CD4-positive, alpha-beta T cell (primary cell): ENCODE data around the gene MAML2. TPM values are rescaled to one million over a fixed set of nuclear protein-coding genes. Genes with fewer than 3 reads are reported as not detected.

ENCODE experiments used
- ATAC-seq: fragments of 200-7000 bp; cut with Tn5 transposase; one replicate; pipeline ENCODE4 v1.10.0; 2022; ENCODE audit warnings: mild to moderate bottlenecking; ENCODE audit not compliant: poor library complexity
- CTCF ChIA-PET: fragments of 350-600 bp; sonication (Branson Sonifier 250); formaldehyde crosslinking; loops from one replicate; lab custom pipeline; 2021; ENCODE audit warnings: antibody characterized with exemption, inconsistent platforms; lab: Charles Lee
- POLR2A ChIA-PET: fragments of 350-600 bp; sonication (Branson Sonifier 250); formaldehyde crosslinking; loops from one replicate; lab custom pipeline; 2021; ENCODE audit warnings: antibody characterized with exemption, inconsistent platforms; lab: Charles Lee
- DNase-seq, 14 experiments: peaks; one replicate each; pipeline ENCODE4 v3.0.0-alpha.2; 2013 to 2020; ENCODE audit warnings: mixed read lengths in 2 of 14
- H3K27ac ChIP-seq, 2 donors: one replicate each; pipeline versions ENCODE4 v1.5.1 to v1.7.0; 2013; ENCODE audit warnings: low read length in 2 of 2, low read depth in 1 of 2, mild to moderate bottlenecking in 1 of 2
- H3K27me3 ChIP-seq, 2 experiments: 1 replicate in 1 of 2; 2 replicates in 1 of 2; pipeline versions ENCODE4 v1.6.1 to v1.7.0; 2013; ENCODE audit warnings: low read length in 2 of 2, control low read depth in 1 of 2, mild to moderate bottlenecking in 1 of 2, moderate library complexity in 1 of 2; ENCODE audit not compliant: insufficient read depth in 2 of 2, control insufficient read depth in 1 of 2
- H3K36me3 ChIP-seq: one replicate; pipeline ENCODE4 v1.6.1; 2013; ENCODE audit warnings: low read length, control low read depth; ENCODE audit not compliant: insufficient read depth
- H3K4me1 ChIP-seq: one replicate; pipeline ENCODE4 v1.6.1; 2013; ENCODE audit warnings: low read length, control low read depth; ENCODE audit not compliant: insufficient read depth
- H3K4me3 ChIP-seq: one replicate; pipeline ENCODE4 v1.5.1; 2013; ENCODE audit warnings: mild to moderate bottlenecking, low read length, moderate library complexity
- H3K9me3 ChIP-seq, 2 experiments: 1 replicate in 1 of 2; 2 replicates in 1 of 2; pipeline versions ENCODE4 v1.6.1 to v1.7.0; 2013; ENCODE audit warnings: low read length in 2 of 2, mild to moderate bottlenecking in 2 of 2, control low read depth in 1 of 2, moderate library complexity in 1 of 2; ENCODE audit not compliant: control insufficient read depth in 1 of 2, insufficient read depth in 1 of 2
- H3K27ac Mint-ChIP-seq: one replicate; pipeline ENCODE4 v1.8.0; 2020; ENCODE audit warnings: mixed read lengths
- H3K27me3 Mint-ChIP-seq: one replicate; pipeline ENCODE4 v1.8.0; 2021; ENCODE audit warnings: mixed read lengths
- H3K36me3 Mint-ChIP-seq: one replicate; pipeline ENCODE4 v1.8.0; 2021; ENCODE audit warnings: low read depth, mixed read lengths
- H3K4me1 Mint-ChIP-seq: one replicate; pipeline ENCODE4 v1.8.0; 2021; ENCODE audit warnings: low read depth, mixed read lengths
- H3K4me3 Mint-ChIP-seq: one replicate; pipeline ENCODE4 v1.8.0; 2020; ENCODE audit warnings: mild to moderate bottlenecking, mixed read lengths
- H3K9me3 Mint-ChIP-seq: one replicate; pipeline ENCODE4 v1.8.0; 2020; ENCODE audit warnings: mixed read lengths
- intact Hi-C, 2 experiments: fragments of 100-400 bp; cut with DNase I in 1 of 2; cut with micrococcal nuclease in 1 of 2; formaldehyde crosslinking; loops; one replicate each; pipeline versions ENCODE4 v1.15.1 to v1.9.0; 2023 to 2025; cut with DNase I, micrococcal nuclease
- total RNA-seq, 174 experiments: library from RNA in 2 of 174; stranded (reverse) in 2 of 174; gene quantifications; one replicate each; pipeline ENCODE4 v1.2.3 and lab custom pipeline; 2021 to 2026
- TF ChIP-seq, protein P1 (sequence below): fragments of 200-600 bp; IDR thresholded peaks from one replicate; pipeline ENCODE4 v1.8.0; 2022; ENCODE audit warnings: antibody characterized with exemption, mild to moderate bottlenecking

Gene MAML2
- total RNA-seq, 2 experiments from 2014 or later: 58.8 to 59.8 TPM

GRCh38 chr11:96019810-96020747 lies 322.9 kb downstream of the MAML2 start:
- POLR2A ChIA-PET: interaction anchor here (0.9 to 1.6 kb wide), 2 partner anchors 324 to 369 kb away, joined by 4 to 7 read pairs; partner anchors contain the start of genes CCDC82 and JRKL
- peak in 1 of 14 experiments; percentile 15 for DNase-seq

GRCh38 chr11:96019281-96019680 lies 323.7 kb downstream of the MAML2 start:
- Histone ChIP-seq H3K4me1 (peaks cover 20% of the 10 kb centered on the region), H3K36me3 (no peaks in the 10 kb centered on the region), H3K4me3 (no peak overlapping the region), H3K9me3 (no peaks in the 10 kb centered on the region), H3K27me3 (no peaks in the 10 kb centered on the region), H3K27ac (no peak overlapping the region)
- Mint-ChIP-seq H3K4me3 (no peak overlapping the region), H3K27ac (no peak overlapping the region), H3K4me1 (peaks cover 37% of the 10 kb centered on the region), H3K36me3 (peaks cover 10% of the 10 kb centered on the region), H3K9me3 (no peaks in the 10 kb centered on the region), H3K27me3 (no peaks in the 10 kb centered on the region)
- ChIA-PET CTCF (interaction anchor here (0.7 to 2.3 kb wide), 5 partner anchors 11 to 324 kb away, joined by 3 to 8 read pairs (median 3); partner anchors contain the start of gene MAML2), POLR2A (interaction anchor here (0.9 to 1.6 kb wide), 2 partner anchors 324 to 370 kb away, joined by 4 to 7 read pairs; partner anchors contain the start of genes CCDC82 and JRKL)
- intact Hi-C loops: no loop called here
- TF ChIP-seq, protein P1, sequence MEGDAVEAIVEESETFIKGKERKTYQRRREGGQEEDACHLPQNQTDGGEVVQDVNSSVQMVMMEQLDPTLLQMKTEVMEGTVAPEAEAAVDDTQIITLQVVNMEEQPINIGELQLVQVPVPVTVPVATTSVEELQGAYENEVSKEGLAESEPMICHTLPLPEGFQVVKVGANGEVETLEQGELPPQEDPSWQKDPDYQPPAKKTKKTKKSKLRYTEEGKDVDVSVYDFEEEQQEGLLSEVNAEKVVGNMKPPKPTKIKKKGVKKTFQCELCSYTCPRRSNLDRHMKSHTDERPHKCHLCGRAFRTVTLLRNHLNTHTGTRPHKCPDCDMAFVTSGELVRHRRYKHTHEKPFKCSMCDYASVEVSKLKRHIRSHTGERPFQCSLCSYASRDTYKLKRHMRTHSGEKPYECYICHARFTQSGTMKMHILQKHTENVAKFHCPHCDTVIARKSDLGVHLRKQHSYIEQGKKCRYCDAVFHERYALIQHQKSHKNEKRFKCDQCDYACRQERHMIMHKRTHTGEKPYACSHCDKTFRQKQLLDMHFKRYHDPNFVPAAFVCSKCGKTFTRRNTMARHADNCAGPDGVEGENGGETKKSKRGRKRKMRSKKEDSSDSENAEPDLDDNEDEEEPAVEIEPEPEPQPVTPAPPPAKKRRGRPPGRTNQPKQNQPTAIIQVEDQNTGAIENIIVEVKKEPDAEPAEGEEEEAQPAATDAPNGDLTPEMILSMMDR: no peak
- ATAC-seq (no peak), DNase-seq (no peak)

More at GRCh38 chr11:96019810-96020747, 322.9 kb downstream of the MAML2 start:
- Mint-ChIP-seq H3K27ac (peak overlapping the region; percentile 75), H3K9me3 (no peaks in the 10 kb centered on the region), H3K27me3 (no peaks in the 10 kb centered on the region), H3K4me1 (peaks cover 44% of the 10 kb centered on the region), H3K36me3 (peaks cover 10% of the 10 kb centered on the region), H3K4me3 (no peak overlapping the region)
- H3K9me3 ChIP-seq: no peaks in the 10 kb centered on the region
- no peaks in the 10 kb centered on the region for H3K27me3 ChIP-seq
- peaks cover 18% of the 10 kb centered on the region for H3K4me1 ChIP-seq
- H3K36me3 ChIP-seq: no peaks in the 10 kb centered on the region
- TF ChIP-seq, protein P1: no peak
- CTCF ChIA-PET: interaction anchor here (0.8 to 2.3 kb wide), 6 partner anchors 8 to 323 kb away, joined by 3 to 8 read pairs (median 3); no protein-coding TSS in a partner anchor
- H3K4me3 ChIP-seq: no peak overlapping the region
- intact Hi-C loops: no loop called here
- no peak for ATAC-seq
- H3K27ac ChIP-seq: peak overlapping the region in 1 of 2 donors; percentile 12

- Histone ChIP-seq H3K36me3 (no peaks in the 10 kb centered on the region), H3K27ac (peak overlapping the region; percentile 5 to 22), H3K4me3 (no peak overlapping the region), H3K4me1 (peaks cover 31% of the 10 kb centered on the region), H3K9me3 (no peaks in the 10 kb centered on the region), H3K27me3 (no peaks in the 10 kb centered on the region)
- DNase-seq (no peak), ATAC-seq (no peak)
- Mint-ChIP-seq H3K4me1 (peaks cover 25% of the 10 kb centered on the region), H3K27ac (no peak overlapping the region), H3K36me3 (peaks cover 8% of the 10 kb centered on the region), H3K4me3 (no peak overlapping the region), H3K27me3 (no peaks in the 10 kb centered on the region), H3K9me3 (no peaks in the 10 kb centered on the region)
- intact Hi-C loops: no loop called here
- ChIA-PET CTCF (interaction anchor here (0.6 to 1.5 kb wide), 3 partner anchors 24 to 866 kb away, joined by 3 to 4 read pairs (median 3); no protein-coding TSS in a partner anchor), POLR2A (no interaction called here)
- TF ChIP-seq, protein P1: no peak
Observed at GRCh38 chr11:96017856-96018255, 325.1 kb downstream of the MAML2 start.
